Activated T-helper 1 cell treated with anti-CD3 and anti-CD28 coated beads, Interleukin-2, amount 50 U/mL, for 16 hours (primary cell): ENCODE data around the gene ADGRE3.
"Not testable (repeated sequence)": the region's sequence is repeated elsewhere in the genome, so short reads cannot be mapped to it uniquely, and the experiment has no call there.

Experiments
- DNase-seq, 2 donors: peaks; one replicate each; pipeline ENCODE4 v3.0.0-alpha.2; 2020; ENCODE audit warnings: low read depth in 1 of 2, low spot score in 1 of 2

ADGRE3 gene

DNA sequence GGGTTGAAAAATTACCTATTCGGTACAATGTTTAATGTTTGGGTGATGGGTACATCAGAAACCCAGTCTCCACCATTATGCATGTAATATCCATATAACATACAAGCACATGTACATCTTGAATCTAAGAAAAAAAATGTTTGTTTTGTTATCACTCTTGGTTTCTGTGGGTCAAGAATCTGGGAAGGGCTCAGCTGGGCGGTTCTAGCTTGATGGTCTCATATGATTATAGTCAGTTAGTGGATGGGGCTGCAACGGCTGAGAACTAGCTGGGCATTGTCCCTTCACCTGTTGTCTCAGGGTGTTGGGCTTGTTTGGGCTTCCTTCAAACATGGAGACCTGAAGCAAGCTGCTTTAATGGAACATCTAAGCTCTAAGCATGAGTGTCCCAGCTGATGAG, 4.7 kb downstream of the ADGRE3 start:
- no peak for DNase-seq

DNA sequence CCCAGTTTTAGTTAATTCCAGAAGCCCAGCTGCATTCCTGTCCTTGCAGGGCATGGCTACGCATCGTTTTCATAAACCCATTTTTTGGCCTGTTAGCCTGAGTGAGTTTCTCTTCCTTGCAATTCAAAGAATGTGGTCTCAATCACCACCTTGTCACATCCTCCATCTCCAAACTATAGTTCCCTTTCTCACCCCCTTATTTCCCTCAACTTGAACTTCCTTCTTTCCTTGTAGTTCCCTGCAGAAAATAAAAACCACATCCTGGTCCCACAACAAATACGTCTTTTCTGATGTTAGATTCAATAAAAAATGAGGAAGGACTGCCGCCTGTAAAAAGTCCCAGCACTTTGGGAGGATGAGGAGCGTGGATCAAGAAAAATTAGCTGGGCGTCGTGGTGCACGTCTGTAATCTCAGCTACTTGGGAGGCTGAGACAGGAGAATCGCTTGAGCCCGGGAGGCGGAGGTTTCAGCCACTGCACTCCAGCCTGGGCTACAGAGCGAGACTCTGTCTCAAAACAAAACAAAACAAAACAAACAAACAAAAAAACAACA, 13.2 kb downstream of the ADGRE3 start:
- no peak for DNase-seq

DNA sequence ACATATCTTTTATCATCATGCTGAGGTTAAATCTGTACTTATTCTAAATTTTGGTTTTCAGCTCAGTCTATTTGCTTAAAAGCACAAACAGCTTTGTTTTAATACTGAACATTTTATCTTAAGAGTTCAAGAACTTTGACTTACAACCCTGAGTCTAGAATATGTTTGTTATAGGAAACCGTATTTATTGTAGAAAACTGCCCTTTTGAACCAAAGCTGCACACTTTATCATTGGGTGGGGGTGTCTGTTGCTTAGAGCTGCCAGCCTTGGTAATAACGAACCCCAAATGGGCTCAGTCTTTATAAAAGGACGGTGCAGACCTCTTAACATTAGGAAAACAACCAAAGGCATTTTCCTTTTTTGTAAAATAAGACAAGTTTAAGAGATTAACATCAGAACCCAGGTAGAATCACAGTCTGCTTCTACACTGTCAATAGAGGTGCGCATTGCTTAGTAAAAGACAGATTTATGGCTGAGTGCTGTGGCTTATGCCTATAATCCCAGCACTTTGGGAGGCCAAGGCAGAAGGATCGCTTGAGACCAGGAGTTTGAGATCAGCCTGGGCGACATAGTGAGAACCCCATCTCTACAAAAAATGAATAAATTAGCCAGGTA, 14.7 kb downstream of the ADGRE3 start:
- no peak for DNase-seq

DNA sequence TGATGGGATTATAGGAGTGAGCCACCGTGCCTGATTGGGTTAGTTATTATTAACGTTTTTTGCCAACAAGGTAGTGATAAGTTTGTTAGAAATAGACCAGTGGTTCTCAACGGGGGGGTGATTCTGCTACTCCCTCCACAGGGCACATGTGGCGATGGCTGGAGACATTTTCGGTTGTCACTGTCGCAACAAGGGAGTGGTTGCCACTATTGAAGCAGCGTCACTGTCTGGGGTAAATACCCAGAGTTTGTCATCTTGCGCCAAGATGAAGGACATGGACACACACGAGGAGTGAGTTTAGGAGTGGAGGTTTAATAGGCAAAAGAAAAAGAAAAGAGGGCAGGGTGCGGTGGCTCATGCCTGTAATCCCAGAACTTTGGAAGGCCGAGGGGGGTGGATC, 18.9 kb downstream of the ADGRE3 start:
- DNase-seq, result no peak

DNA sequence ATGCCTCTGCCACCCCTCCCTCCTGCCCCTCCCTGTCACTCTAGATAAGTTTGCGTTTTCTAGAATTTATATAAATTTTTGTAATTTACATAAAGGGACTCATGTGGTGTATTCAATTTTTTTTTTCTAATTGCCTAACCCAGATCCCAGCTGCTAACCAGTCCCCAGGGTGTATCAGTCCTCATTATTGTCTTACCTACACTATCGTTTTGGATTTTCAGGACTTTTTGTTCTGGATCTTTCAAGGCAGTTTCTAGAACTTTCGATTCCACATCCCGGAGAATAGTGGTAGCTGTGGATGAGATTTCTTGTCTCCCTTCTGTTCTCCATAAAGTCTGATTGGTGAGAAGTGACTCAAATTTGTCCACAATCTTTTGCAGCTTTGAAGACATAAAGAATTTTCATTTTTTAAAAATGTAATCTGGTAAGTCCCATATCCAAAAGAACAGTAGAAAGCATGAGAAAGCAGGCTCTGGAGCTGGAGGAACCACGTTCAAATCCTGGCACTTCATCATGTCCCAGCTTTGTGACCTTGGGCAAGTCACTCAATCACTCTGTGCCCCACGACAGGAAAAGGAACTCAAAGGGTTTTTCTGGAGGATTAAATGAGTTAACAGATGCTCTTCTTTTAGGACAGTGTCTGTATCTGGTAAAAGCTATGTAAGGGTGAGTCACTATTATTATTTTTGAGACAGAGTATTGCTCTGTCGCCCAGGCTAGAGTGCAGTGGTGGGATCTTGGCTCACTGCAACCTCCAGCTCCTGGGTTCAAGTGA, 19.7 kb downstream of the ADGRE3 start:
- DNase-seq, result no peak

DNA sequence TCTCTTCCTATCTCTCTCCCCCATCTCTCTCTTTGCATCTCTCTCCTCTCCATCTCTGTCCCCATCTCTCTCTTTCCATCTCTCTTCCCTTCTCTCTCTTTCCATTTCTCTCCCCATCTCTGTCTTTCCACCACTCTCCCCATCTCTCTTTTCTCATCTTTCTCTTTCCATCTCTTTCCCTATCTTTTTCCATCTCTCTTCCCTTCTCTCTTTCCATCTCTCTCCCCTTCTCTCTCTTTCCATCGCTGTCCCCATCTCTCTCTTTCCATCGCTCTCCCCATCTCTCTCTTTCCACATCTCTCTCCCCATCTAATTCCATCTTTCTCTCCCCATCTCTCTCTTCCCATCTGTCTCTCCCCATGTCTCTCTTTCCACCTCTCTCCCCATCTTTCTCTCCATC, 24.5 kb downstream of the ADGRE3 start:
- no peak for DNase-seq

DNA sequence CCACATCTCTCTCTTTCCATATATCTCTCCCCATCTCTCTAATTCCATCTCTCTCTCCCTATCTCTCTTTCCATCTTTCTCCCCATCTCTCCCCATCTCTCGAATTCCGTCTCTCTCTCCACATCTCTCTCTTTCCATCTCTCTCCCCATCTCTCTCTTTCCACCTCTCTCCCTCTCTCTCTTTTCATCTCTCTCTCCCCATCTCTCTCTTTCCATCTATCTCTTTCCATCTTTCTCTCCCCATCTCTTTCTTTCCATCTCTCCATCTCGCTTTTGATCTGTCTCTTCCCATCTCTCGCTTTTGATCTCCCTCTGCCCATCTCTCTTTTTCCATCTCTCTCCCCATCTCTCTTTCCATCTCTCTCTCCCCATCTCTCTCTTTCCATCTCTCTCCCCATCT, 25.6 kb downstream of the ADGRE3 start:
- no peak for DNase-seq

DNA sequence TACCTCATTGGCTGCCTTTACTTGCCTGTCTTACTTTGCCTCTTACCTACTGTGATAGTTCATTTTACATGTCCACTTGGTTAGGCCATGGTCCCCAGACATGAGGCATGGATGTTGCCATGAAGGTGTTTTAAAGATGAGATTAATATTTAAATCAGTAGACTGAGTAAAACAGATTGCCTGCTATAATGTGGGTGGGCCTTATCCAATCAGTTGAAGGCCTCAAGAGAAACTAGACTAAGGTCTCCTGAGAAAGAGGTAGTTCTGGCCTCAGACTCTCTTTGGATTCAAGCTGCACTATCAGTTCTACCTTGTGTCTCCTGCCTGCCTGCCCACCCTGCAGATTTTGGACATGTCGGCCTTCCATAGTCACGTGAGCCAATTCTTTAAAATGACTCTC, 26.1 kb downstream of the ADGRE3 start:
- DNase-seq, result no peak

DNA sequence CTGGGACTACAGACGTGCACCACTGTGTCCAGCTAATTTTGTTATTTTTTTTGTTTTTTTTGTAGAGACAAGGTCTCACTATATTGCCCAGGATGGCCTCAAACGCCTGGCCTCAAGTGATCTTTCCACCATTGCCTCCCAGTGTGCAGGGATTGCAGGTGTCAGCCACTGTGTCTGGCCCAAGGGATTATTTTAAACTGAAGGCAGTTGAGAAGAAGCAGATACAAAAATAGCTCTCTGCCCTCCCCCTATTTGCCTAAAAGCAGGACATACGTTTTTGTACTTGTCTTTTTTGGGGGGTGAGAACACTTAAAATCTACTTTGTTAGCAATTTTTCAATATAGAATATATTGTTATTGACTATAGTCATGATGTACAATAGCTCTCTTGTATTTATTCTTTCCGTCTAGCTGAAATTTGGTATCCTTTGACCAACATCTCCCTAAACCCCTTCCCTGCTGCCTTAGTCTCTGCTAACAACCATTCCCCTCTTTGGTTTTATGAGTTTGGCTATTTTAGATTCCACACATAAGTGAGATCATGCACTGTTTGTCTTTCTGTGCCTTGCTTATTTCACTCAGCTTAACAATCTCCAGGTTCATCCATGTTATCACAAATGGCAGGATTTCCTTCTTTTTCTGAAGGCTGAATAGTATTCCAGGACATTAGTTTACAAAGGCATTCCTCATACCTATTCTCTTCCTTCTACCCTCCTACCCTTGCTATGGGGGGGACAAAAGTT, 34.9 kb downstream of the ADGRE3 start:
- DNase-seq, result no peak

DNA sequence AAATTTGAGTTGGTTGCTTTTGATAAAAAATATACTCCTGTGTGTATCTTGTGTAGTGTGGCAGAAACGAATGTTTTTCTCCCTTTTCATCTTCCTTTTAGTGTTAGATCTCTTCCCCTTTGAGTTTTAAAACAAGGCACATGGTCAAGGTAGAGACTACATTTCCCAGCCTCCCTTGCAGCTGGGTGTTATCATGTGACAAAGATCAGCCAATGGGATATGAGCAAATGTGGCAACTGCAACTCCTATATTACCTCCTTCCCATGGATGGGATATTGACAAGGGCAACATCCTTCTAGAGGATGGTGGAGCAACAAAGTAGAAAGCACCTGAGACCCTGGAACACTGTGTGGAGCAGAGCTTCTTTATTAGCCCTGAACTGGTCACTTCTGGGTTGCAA, 42.4 kb downstream of the ADGRE3 start:
- no peak for DNase-seq

DNA sequence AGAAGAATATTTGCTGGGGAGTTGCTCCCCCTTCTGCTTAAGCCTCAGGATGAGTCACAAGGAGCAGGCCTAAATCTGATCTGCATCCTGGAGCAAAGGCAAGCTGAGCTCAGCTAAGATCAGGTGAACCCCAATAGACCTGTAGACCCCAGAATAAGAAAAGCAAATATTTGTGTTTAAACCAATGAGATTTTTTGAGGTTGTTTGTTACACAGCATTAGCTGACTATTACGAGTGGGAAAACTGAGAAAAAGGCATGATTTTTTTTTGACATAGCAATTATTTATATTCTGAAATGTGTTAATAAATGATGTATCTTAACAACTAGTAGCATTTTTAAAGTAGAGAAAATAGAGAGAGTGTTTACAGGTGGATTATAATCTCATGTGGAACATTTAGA, 45.1 kb downstream of the ADGRE3 start:
- no peak for DNase-seq

DNA sequence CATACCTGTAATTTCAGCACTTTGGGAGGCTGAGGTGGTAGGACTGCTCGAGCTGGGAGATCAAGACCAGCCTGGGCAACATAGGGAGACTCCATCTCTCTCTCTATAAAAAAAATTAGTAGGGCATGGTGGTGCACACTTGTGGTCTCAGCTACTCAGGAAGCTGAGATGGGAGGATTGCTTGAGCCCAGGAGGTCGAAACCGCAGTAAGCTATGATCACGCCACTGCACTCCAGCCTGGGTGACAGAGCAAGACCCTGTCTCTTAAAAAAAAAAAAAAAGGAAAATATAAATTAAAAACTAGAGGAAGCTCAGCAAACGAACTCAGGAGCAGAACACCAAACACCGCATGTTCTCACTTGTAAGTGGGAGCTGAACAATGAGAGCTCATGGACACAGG, 50.2 kb downstream of the ADGRE3 start:
- DNase-seq, result not testable (repeated sequence)

DNA sequence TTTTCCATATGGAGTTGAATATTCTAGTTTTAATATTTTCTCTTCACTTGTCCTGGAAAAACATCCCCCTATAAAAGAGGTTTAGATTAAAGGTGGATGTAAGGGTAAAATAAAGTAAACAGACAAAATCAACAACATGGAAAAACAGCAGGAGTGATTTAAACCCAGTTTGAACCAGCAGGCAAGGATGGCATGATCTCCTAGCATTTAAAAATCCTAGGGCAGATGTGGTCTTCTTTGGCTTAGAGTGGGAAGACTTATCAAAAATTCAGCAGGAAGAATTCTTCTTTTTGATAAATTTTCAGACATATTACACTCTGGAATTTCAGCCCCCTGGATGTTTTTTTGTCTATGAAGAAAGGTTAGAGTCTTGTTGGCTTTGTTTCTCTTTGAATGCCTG, 55.2 kb downstream of the ADGRE3 start:
- no peak for DNase-seq

DNA sequence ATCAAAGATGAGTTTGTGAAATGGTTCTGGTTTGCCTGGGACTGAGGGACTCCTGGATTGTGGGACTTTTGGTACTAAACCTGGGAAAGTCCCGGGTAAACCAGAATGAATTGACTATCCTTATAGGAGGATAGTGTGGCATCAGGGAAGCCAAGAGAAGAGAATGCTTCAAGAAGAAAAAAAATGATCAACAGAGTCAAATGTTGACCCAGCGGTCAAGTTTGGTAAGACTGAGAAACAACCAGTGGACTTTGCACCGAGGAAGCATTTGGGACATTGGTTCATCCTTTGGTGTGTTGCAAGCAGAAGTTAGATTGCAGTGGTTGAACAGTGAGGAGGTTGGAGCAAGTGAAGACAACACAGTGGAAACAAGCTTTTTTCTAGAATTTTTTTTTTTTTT, 58.2 kb downstream of the ADGRE3 start:
- no peak for DNase-seq

DNA sequence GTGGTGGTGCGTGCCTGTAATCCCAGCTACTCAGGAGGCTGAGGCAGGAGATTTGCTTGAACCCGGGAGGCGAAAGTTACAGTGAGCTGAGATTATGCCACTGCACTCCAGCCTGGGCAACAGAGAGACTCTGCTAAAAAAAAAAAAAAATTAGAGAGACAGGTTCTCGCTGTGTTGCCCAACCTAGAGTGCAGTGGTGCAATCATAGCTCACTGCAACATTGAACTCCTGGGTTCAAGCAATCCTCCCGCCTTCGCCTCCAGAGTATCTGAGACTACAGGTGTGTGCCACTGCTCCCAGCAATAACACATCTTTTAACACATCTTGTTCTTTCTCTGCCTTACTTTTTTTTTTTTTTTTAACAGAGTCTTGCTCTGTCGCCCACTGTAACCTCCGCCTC, 59.0 kb downstream of the ADGRE3 start:
- no peak for DNase-seq

DNA sequence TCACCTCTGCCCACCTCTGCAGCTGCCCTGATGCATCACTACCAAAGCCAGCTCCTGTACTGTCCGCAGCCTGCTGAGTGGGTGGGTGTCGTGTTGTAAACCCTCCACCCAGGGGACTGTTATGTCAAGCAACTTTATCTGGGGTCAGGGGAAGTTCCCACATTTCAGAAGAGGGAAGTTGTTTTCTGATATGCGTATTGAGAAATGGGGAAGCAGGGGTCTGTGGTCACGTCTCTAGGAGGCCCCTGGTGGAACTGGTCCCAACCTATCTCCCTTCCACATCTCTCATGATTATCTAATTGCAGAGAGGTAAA, 60.6 kb downstream of the ADGRE3 start:
- DNase-seq, result no peak

DNA sequence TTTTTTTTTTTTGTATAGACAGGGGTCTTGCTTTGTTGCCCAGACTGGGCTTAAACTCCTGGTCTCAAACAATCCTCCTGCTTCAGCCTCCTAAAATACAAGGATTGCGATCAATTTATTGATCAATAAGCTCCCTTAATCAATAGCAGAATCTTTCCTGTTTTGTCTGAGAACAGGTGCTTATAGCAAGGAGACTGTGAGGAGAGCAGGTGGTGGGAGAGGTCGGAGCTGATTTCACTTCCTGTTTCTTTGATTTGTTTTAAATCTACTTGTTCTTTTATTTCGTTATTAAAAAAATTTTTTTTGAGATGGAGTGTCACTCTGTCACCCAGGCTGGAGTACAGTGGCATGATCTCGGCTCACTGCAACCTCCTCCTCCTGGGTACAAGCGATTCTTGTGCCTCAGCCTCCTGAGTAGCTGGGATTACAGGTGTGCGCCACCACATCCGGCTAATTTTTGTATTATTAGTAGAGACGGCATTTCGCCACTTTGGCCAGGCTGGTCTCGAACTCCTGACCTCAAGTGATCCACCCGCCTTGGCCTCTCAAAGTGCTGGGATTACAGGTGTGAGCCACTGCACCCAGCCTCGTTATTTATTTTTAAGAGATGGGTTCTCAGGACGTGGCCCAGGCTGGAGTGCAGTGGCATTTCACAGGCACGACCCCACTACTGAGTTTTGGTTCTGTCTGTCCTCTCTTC, 61.1 kb downstream of the ADGRE3 start:
- DNase-seq, result not testable (repeated sequence)

DNA sequence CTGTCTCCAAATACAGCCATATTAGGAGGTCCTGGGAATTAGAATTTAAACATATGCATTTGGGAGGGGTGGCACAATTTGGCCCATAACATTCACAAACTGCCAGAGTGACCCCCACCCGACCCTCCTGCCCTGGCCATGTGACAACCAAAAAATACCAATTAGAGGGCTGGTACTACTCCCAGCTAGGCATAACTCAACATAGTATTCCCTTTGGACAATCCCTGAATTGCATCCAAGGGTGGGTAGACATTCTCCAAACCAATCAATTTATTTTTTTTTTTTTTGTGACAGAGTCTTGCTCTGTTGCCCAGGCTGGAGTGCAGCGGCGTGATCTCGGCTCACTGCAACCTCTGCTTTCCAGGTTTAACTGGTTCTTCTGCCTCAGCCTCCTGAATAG, 62.0 kb downstream of the ADGRE3 start:
- no peak for DNase-seq

DNA sequence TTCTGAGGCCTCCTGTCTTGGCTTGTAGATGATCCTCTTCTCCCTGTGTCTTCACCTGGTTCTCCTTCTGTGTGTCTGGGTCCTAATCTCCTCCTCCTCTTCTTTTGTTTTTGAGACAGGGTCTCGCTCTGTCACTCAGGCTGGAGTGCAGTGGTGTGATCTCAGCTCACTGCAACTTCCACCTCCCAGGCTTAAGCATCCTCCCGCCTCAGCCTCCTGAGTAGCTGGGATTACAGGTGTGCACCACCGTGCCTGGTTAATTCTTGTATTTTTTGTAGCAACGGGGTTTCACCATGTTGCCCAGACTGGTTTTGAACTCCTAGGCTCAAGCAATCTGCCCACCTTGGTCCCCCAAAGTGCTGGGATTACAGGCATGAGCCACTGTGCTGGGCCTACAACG, 62.4 kb downstream of the ADGRE3 start:
- not testable (repeated sequence) for DNase-seq

DNA sequence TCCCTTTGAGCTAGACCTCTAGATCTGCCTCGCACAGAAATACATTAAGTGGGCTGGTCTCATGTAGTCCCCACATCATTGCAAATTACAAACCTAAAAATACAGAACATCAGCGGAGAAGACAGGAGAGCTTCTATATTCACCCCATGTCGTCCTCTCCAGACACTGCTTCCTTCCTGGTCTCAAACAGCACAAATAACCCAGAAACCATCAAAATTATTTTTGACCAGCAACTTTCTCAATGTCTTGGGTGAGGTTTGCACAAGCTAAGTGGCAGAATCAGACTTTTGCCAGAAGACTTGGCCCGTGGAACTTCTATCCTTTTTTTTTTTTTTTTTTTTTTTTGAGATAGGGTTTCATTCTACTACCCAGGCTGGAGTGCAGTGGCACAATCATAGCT, 63.6 kb downstream of the ADGRE3 start:
- no peak for DNase-seq

DNA sequence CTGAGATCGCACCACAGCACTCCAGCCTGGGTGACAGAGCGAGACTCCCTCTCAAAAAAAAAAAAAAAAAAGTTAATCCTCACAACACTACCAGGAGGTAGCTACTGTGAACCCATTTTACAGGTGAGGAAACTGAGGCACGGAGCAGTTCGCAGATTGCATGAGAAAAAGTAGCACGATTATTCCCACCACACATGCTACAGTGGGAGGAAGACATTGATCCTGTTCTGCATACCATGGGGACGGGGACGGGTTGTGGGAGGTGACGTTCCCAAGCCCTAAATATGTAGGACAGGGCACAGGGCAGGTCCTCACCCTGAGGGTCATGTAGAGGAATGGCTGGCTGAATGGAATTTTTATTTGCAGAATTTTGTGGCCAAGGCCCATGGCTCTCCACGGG, 68.0 kb downstream of the ADGRE3 start:
- DNase-seq, result no peak

DNA sequence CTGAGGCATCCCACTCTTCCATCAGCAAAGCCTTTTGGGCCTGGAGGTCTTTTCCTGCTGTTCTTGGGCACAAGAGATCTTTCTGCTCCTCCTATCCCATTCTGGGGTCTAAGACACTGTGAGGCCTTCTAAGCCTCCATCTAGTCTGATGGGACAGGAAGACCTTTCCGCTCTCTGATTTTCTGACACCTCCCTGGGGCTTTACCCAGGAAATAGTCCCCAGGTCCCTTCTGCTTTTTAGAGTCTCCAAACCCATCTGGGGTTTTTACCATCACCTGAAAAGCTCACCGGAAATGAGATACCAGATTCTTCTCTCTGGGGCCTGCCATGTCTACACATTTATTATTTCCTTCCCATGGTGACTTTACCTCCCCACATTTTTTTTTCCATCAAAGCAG, 70.7 kb downstream of the ADGRE3 start:
- DNase-seq, result no peak
